A549 (cell line): ENCODE measurements around the gene TMIGD1. TPM values are rescaled to one million over a fixed set of nuclear protein-coding genes. Genes with fewer than 3 reads are reported as not detected.
A peak's percentile ranks its signal among the peaks of the same experiment; 100 is the strongest.

Source experiments
- ATAC-seq, 2 experiments: fragments of 200-7000 bp in 1 of 2; fragments of >200 bp in 1 of 2; cut with Nextera tagmentation in 1 of 2; cut with Tn5 transposase in 1 of 2; 3 replicates each; pipeline versions ENCODE4 v1.8.0 to v1.9.1; 2018 to 2020; ENCODE audit warnings: mild to moderate bottlenecking in 1 of 2, moderate library complexity in 1 of 2
- CTCF ChIA-PET: fragments of 300-600 bp; sonication (Branson Sonifier 250); formaldehyde crosslinking; extraction: SDS; loops from one replicate; lab custom pipeline; 2021; ENCODE audit warnings: antibody characterized with exemption, inconsistent platforms; lab: Yijun Ruan, JAX
- POLR2A ChIA-PET: fragments of 350-600 bp; formaldehyde crosslinking; extraction: SDS; loops from one replicate; lab custom pipeline; 2021; ENCODE audit warnings: antibody characterized with exemption, inconsistent platforms; lab: Yijun Ruan, JAX
- DNase-seq, 2 experiments: peaks; one replicate each; pipeline versions ENCODE4 v3.0.0 to v3.0.0-alpha.2; 2011 to 2016; ENCODE audit warnings: low read depth in 1 of 2, low spot score in 1 of 2
- FAIRE-seq: peaks from 2 replicates; lab custom pipeline; 2011; peaks lifted over from hg19 to GRCh38; lab: Jason Lieb, UNC
- H3K27ac ChIP-seq, 2 experiments: fragments of >200 bp; sonication (Bioruptor Twin); formaldehyde crosslinking; 3 replicates each; pipeline ENCODE4 v1.5.1; 2016 to 2017
- H3K4me1 ChIP-seq: fragments of >200 bp; sonication (Bioruptor Twin); formaldehyde crosslinking; 3 replicates; pipeline ENCODE4 v1.6.1; 2016
- H3K4me2 ChIP-seq: fragments of >200 bp; sonication (Bioruptor Twin); formaldehyde crosslinking; 3 replicates; pipeline ENCODE4 v1.6.1; 2016
- H3K4me3 ChIP-seq: fragments of >200 bp; sonication (Bioruptor Twin); formaldehyde crosslinking; 3 replicates; pipeline ENCODE4 v1.5.1; 2016
- H3K9me3 ChIP-seq: fragments of >200 bp; sonication (Bioruptor Twin); formaldehyde crosslinking; 3 replicates; pipeline ENCODE4 v1.6.1; 2016
- HDAC2 ChIP-seq: fragments of 200-600 bp; sonication (generic); IDR thresholded peaks from 2 replicates; pipeline ENCODE4 v1.6.1; 2016
- HOXA7 ChIP-seq: fragments of 250-450 bp; sonication (Bioruptor Pico); IDR thresholded peaks from 2 replicates; pipeline ENCODE4 v1.5.0; 2020; ENCODE audit warnings: mild to moderate bottlenecking, moderate library complexity
- HOXB13 ChIP-seq: fragments of 250-450 bp; sonication (Bioruptor Pico); IDR thresholded peaks from 2 replicates; pipeline ENCODE4 v1.5.0; 2020; ENCODE audit warnings: low read depth, mild to moderate bottlenecking, moderate library complexity
- HOXB5 ChIP-seq: fragments of 250-450 bp; sonication (Bioruptor Pico); IDR thresholded peaks from 2 replicates; pipeline ENCODE4 v1.5.0; 2020; ENCODE audit warnings: mild to moderate bottlenecking, moderate library complexity
- MYC ChIP-seq: IDR thresholded peaks from 2 replicates; pipeline ENCODE4 v1.6.1; 2012; ENCODE audit warnings: mild to moderate bottlenecking, inconsistent platforms, low read length, improper control_type of control experiment, borderline replicate concordance
- NFE2L2 ChIP-seq: fragments of 150-350 bp; conservative IDR thresholded peaks from 2 replicates; pipeline ENCODE4 v1.6.1; 2014; ENCODE audit warnings: low read length
- NPAS2 ChIP-seq: fragments of 250-450 bp; sonication (Bioruptor Pico); IDR thresholded peaks from 2 replicates; pipeline ENCODE4 v1.8.0; 2022; ENCODE audit warnings: mild to moderate bottlenecking, moderate library complexity, borderline replicate concordance
- PHF8 ChIP-seq: fragments of 200-600 bp; sonication (generic); IDR thresholded peaks from 2 replicates; pipeline ENCODE4 v1.6.1; 2016; ENCODE audit warnings: low read depth, mild to moderate bottlenecking, antibody characterized with exemption, moderate library complexity, borderline replicate concordance
- RNF2 ChIP-seq: fragments of 200-600 bp; sonication (generic); IDR thresholded peaks from 2 replicates; pipeline ENCODE4 v1.6.1; 2016; ENCODE audit warnings: low read depth, mild to moderate bottlenecking, antibody characterized with exemption, moderate library complexity, borderline replicate concordance
- SMC3 ChIP-seq: fragments of >200 bp; sonication (Bioruptor Twin); formaldehyde crosslinking; IDR thresholded peaks from 3 replicates; pipeline ENCODE4 v1.6.1; 2018; ENCODE audit warnings: inconsistent platforms
- ZNF302 ChIP-seq: fragments of 250-450 bp; sonication (Bioruptor Pico); IDR thresholded peaks from 2 replicates; pipeline ENCODE4 v1.9.0; 2021; ENCODE audit warnings: inconsistent platforms, mild to moderate bottlenecking, moderate library complexity
- ZSCAN20 ChIP-seq: fragments of 250-450 bp; sonication (Bioruptor Pico); IDR thresholded peaks from 2 replicates; pipeline ENCODE4 v1.8.0; 2022; ENCODE audit warnings: mild to moderate bottlenecking, moderate library complexity
- WGBS: methylation state at CpG from one replicate; pipeline ENCODE4 v1.1.6; 2017; ENCODE audit errors: missing lambda C conversion rate; 5-methylcytosine and 5-hydroxymethylcytosine counted together
- polyA plus RNA-seq, 4 experiments: library from polyadenylated mRNA; depleted of rRNA in 3 of 4; stranded (reverse); fragments of >200 nt; fragmentation: RNase III in 1 of 4; extraction: RNeasy Plus Mini Kit Qiagen cat#74134 plus additional on column Dnase treatment in 1 of 4; gene quantifications; 2 replicates in 3 of 4; 3 replicates in 1 of 4; pipeline ENCODE4 v1.2.3, GENCODE V29; 2011 to 2017
- TF ChIP-seq, protein P1 (sequence below): fragments of 200-600 bp; sonication (generic); IDR thresholded peaks from 2 replicates; pipeline ENCODE4 v1.6.1; 2016; ENCODE audit warnings: antibody characterized with exemption, mild to moderate bottlenecking, moderate library complexity
- TF ChIP-seq, protein P2 (sequence below): fragments of >200 bp; sonication (Bioruptor Twin); formaldehyde crosslinking; IDR thresholded peaks from 3 replicates; pipeline ENCODE4 v1.5.1; 2016
- TF ChIP-seq, protein P3 (sequence below): fragments of 150-350 bp; IDR thresholded peaks from 2 replicates; pipeline ENCODE4 v1.6.1; 2014; ENCODE audit warnings: low read depth, mild to moderate bottlenecking, low read length
- TF ChIP-seq, protein P4 (sequence below): fragments of 250-450 bp; sonication (Bioruptor Pico); IDR thresholded peaks from 2 replicates; pipeline ENCODE4 v1.5.0; 2020; ENCODE audit warnings: low read depth, mild to moderate bottlenecking, moderate library complexity

TMIGD1 gene
- polyA plus RNA-seq, 2 of the 4 experiments (the other 2 are of a cell fraction) = not detected

DNA sequence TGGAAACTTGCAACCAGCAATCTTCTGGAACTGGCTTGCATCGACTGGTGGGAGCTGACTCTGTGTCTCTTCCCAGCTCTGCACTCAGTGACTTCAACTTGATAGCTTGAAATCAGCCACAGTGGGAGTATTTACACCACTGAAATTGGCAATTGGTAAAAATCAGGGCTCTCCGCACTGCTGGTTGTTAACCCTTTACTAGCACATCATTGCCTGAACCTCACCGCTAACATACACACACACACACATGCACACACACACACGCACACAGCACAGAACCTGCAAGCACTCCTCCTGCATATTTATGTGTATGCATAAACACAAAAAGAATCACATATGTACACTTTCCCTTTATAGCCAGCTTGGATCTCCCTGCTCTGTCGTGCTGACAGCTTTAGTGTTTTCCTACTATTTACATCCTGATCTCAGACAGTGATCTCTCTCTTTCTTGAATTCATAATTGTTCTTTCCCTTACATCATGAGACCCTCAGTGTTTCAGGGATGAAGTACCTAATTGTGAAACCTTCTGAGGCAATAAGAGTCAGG, 7.9 kb upstream of the TMIGD1 start:
- CTCF ChIA-PET = interaction anchor here (0.8 to 7.2 kb wide), 15 partner anchors 9 to 1183 kb away, joined by 3 to 98 read pairs (median 6); partner anchors contain the start of gene GOSR1
- Histone ChIP-seq H3K27ac (peak overlapping the region in 1 of 2 experiments; percentile 27; a peak in 1 of 6 replicates), H3K4me2 (no peak overlapping the region), H3K4me3 (no peak overlapping the region), H3K9me3 (no peaks in the 10 kb centered on the region), H3K4me1 (peaks cover 49% of the 10 kb centered on the region)
- FAIRE-seq (no peak), ATAC-seq (no peak), DNase-seq (no peak)
- POLR2A ChIA-PET = interaction anchor here (1.1 kb wide), 1 partner anchor 259 kb away, joined by 4 read pairs; no protein-coding TSS in a partner anchor
- 89% methylated on average over 5 of the region's 5 CpGs for WGBS
- TF ChIP-seq, protein P1, sequence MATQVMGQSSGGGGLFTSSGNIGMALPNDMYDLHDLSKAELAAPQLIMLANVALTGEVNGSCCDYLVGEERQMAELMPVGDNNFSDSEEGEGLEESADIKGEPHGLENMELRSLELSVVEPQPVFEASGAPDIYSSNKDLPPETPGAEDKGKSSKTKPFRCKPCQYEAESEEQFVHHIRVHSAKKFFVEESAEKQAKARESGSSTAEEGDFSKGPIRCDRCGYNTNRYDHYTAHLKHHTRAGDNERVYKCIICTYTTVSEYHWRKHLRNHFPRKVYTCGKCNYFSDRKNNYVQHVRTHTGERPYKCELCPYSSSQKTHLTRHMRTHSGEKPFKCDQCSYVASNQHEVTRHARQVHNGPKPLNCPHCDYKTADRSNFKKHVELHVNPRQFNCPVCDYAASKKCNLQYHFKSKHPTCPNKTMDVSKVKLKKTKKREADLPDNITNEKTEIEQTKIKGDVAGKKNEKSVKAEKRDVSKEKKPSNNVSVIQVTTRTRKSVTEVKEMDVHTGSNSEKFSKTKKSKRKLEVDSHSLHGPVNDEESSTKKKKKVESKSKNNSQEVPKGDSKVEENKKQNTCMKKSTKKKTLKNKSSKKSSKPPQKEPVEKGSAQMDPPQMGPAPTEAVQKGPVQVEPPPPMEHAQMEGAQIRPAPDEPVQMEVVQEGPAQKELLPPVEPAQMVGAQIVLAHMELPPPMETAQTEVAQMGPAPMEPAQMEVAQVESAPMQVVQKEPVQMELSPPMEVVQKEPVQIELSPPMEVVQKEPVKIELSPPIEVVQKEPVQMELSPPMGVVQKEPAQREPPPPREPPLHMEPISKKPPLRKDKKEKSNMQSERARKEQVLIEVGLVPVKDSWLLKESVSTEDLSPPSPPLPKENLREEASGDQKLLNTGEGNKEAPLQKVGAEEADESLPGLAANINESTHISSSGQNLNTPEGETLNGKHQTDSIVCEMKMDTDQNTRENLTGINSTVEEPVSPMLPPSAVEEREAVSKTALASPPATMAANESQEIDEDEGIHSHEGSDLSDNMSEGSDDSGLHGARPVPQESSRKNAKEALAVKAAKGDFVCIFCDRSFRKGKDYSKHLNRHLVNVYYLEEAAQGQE = no peak
- no peak for TF ChIP-seq NFE2L2
- TF ChIP-seq HOXA7 (CRISPR knock-in tag) = no peak
- TF ChIP-seq ZSCAN20 (CRISPR knock-in tag) = no peak
- no peak for TF ChIP-seq SMC3
- TF ChIP-seq ZNF302 = no peak
- no peak for TF ChIP-seq NPAS2 (CRISPR knock-in tag)

DNA sequence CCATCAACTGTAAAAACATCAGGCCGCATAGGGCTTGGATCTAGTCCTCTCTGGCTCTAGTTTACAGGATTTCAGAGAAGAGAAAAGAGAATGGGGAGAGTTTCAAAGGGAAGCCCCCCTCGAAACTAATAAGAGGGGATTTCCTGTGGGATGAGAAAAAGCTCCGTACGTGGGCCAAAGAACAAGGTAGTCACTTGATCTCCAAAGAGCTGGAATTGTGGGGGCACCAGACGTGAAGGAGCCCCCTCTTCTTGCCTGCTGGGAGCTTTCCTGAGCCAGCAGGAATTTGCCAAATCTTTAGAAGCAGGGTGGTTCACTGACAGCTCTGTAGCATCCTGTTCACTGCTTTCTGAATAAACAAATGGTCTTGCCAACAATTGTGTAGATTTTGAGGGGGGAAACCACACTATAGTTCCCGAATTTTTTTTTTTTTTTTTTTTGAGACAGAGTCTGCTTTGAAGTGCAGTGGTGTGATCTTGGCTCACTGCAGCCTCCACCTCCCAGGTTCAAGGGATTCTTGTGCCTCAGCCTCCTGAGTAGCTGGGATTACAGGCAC, 7.0 kb upstream of the TMIGD1 start:
- peaks cover 41% of the 10 kb centered on the region for H3K4me1 ChIP-seq
- peak overlapping the region; percentile 64 to 69 for H3K27ac ChIP-seq
- 46% methylated on average over 6 of the region's 6 CpGs for WGBS
- H3K4me3 ChIP-seq = no peak overlapping the region
- POLR2A ChIA-PET = interaction anchor here (1.1 kb wide), 1 partner anchor 260 kb away, joined by 4 read pairs; no protein-coding TSS in a partner anchor
- TF ChIP-seq, protein P2, sequence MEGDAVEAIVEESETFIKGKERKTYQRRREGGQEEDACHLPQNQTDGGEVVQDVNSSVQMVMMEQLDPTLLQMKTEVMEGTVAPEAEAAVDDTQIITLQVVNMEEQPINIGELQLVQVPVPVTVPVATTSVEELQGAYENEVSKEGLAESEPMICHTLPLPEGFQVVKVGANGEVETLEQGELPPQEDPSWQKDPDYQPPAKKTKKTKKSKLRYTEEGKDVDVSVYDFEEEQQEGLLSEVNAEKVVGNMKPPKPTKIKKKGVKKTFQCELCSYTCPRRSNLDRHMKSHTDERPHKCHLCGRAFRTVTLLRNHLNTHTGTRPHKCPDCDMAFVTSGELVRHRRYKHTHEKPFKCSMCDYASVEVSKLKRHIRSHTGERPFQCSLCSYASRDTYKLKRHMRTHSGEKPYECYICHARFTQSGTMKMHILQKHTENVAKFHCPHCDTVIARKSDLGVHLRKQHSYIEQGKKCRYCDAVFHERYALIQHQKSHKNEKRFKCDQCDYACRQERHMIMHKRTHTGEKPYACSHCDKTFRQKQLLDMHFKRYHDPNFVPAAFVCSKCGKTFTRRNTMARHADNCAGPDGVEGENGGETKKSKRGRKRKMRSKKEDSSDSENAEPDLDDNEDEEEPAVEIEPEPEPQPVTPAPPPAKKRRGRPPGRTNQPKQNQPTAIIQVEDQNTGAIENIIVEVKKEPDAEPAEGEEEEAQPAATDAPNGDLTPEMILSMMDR = no peak
- TF ChIP-seq PHF8 (no peak), HOXB13 (CRISPR knock-in tag) (no peak), RNF2 (no peak), NPAS2 (CRISPR knock-in tag) (no peak), MYC (no peak), HDAC2 (no peak), HOXB5 (CRISPR knock-in tag) (no peak)
- TF ChIP-seq, protein P3, sequence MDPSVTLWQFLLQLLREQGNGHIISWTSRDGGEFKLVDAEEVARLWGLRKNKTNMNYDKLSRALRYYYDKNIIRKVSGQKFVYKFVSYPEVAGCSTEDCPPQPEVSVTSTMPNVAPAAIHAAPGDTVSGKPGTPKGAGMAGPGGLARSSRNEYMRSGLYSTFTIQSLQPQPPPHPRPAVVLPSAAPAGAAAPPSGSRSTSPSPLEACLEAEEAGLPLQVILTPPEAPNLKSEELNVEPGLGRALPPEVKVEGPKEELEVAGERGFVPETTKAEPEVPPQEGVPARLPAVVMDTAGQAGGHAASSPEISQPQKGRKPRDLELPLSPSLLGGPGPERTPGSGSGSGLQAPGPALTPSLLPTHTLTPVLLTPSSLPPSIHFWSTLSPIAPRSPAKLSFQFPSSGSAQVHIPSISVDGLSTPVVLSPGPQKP = no peak
- TF ChIP-seq, protein P4, sequence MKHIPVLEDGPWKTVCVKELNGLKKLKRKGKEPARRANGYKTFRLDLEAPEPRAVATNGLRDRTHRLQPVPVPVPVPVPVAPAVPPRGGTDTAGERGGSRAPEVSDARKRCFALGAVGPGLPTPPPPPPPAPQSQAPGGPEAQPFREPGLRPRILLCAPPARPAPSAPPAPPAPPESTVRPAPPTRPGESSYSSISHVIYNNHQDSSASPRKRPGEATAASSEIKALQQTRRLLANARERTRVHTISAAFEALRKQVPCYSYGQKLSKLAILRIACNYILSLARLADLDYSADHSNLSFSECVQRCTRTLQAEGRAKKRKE = no peak
- TF ChIP-seq, all 56 proteins: peak for 0
- FAIRE-seq (no peak), DNase-seq (no peak), ATAC-seq (no peak)
- CTCF ChIA-PET = interaction anchor here (0.6 to 7.2 kb wide), 46 partner anchors 8 to 1184 kb away, joined by 3 to 98 read pairs (median 6); partner anchors contain the start of genes CPD and GOSR1
- Histone ChIP-seq H3K9me3 (no peaks in the 10 kb centered on the region), H3K4me2 (peak overlapping the region; percentile 61)
